SKM-1 treated with dmso at 0.1 percent for 144 hours (cell line): ENCODE results near the gene HLA-DPA1.

Experiments used
- DNase-seq: peaks from one replicate; lab custom pipeline; 2025; ENCODE audit not compliant: unreplicated experiment; lab: John Stamatoyannopoulos, UW

Gene HLA-DPA1

GRCh38 chr6:33088931-33089620, 15.6 kb upstream of the HLA-DPA1 start:
- no peak for DNase-seq

GRCh38 chr6:33088258-33088930, 14.9 kb upstream of the HLA-DPA1 start:
- DNase-seq, result no peak

GRCh38 chr6:33085627-33086026, 12.2 kb upstream of the HLA-DPA1 start:
- DNase-seq, result no peak

GRCh38 chr6:33082702-33083101, 9.3 kb upstream of the HLA-DPA1 start:
- peak; percentile 52 for DNase-seq

GRCh38 chr6:33081098-33081824, 7.8 kb upstream of the HLA-DPA1 start:
- no peak for DNase-seq

GRCh38 chr6:33080127-33081089, 7.0 kb upstream of the HLA-DPA1 start:
- no peak for DNase-seq

- no peak for DNase-seq
Observed at GRCh38 chr6:33079580-33079979, 6.1 kb upstream of the HLA-DPA1 start.

- no peak for DNase-seq
Observed at GRCh38 chr6:33078919-33079521, 5.6 kb upstream of the HLA-DPA1 start.

GRCh38 chr6:33078442-33078841, 5.0 kb upstream of the HLA-DPA1 start:
- DNase-seq, result no peak

- DNase-seq, result no peak
Observed at GRCh38 chr6:33077908-33078307, 4.5 kb upstream of the HLA-DPA1 start.

GRCh38 chr6:33076406-33076934, 3.0 kb upstream of the HLA-DPA1 start:
- no peak for DNase-seq

- DNase-seq, result peak; percentile 68
Observed at GRCh38 chr6:33075568-33076405, 2.3 kb upstream of the HLA-DPA1 start, which contains the start of gene HLA-DPB1. HLA-DPB1 (plus strand) TSS chr6:33075990; CDS start chr6:33076042, 52 bp downstream.

GRCh38 chr6:33075208-33075567, 1.7 kb upstream of the HLA-DPA1 start:
- no peak for DNase-seq

- no peak for DNase-seq
Observed at GRCh38 chr6:33072508-33073100, 845 bp downstream of the HLA-DPA1 start.

GRCh38 chr6:33071569-33071968, 1.9 kb downstream of the HLA-DPA1 start:
- DNase-seq, result no peak

- DNase-seq, result no peak
Observed at GRCh38 chr6:33070909-33071308, 2.5 kb downstream of the HLA-DPA1 start.

- no peak for DNase-seq
Observed at GRCh38 chr6:33069021-33069738, 4.3 kb downstream of the HLA-DPA1 start.

- no peak for DNase-seq
Observed at GRCh38 chr6:33066917-33067521, 6.4 kb downstream of the HLA-DPA1 start.
